HCT116 (cell line): ENCODE data around the gene HHAT.

Source experiments
- EZH2 ChIP-seq: fragments of 200-600 bp; sonication (generic); IDR thresholded peaks from 2 replicates; pipeline ENCODE4 v1.6.1; 2017; ENCODE audit warnings: antibody characterized with exemption, mixed run types
- EZH2phosphoT487 ChIP-seq: fragments of 200-600 bp; IDR thresholded peaks from 2 replicates; pipeline ENCODE4 v1.6.1; 2018; ENCODE audit warnings: antibody characterized with exemption, borderline replicate concordance
- FOSL1 ChIP-seq: IDR thresholded peaks from 2 replicates; pipeline ENCODE4 v1.6.1; 2012; ENCODE audit warnings: low read depth
- MAX ChIP-seq: IDR thresholded peaks from 2 replicates; pipeline ENCODE4 v1.6.1; 2012
- POLR2A ChIP-seq: IDR thresholded peaks from 2 replicates; pipeline ENCODE4 v1.7.0; 2011; ENCODE audit warnings: borderline replicate concordance; ENCODE audit not compliant: insufficient read depth, insufficient read length; ENCODE audit errors: extremely low read depth
- POLR2AphosphoS5 ChIP-seq: IDR thresholded peaks from 2 replicates; pipeline ENCODE4 v1.6.1; 2011; ENCODE audit warnings: mild to moderate bottlenecking, low read depth, low read length, moderate library complexity
- RAD21 ChIP-seq: IDR thresholded peaks from 2 replicates; pipeline ENCODE4 v1.6.1; 2012; ENCODE audit warnings: low read depth, mild to moderate bottlenecking
- SP1 ChIP-seq: IDR thresholded peaks from 2 replicates; pipeline ENCODE4 v1.6.1; 2012; ENCODE audit warnings: low read depth
- TF ChIP-seq, protein P1 (sequence below), 3 experiments: fragments of 200-600 bp in 1 of 3; sonication (generic) in 1 of 3; IDR thresholded peaks in 2 of 3; conservative IDR thresholded peaks in 1 of 3; 2 replicates each; pipeline ENCODE4 v1.5.1; 2012 to 2017; ENCODE audit warnings: low read depth in 2 of 3, low read length in 2 of 3, antibody characterized with exemption in 1 of 3, borderline replicate concordance in 1 of 3, control low read depth in 1 of 3, mild to moderate bottlenecking in 1 of 3, mixed read lengths in 1 of 3, mixed run types in 1 of 3, moderate library complexity in 1 of 3; ENCODE audit not compliant: insufficient read depth in 1 of 3

GRCh38 chr1:210342986-210343780, 14.5 kb downstream of the HHAT start:
- TF ChIP-seq EZH2phosphoT487, result no peak
- no peak for TF ChIP-seq SP1
- TF ChIP-seq, protein P1, sequence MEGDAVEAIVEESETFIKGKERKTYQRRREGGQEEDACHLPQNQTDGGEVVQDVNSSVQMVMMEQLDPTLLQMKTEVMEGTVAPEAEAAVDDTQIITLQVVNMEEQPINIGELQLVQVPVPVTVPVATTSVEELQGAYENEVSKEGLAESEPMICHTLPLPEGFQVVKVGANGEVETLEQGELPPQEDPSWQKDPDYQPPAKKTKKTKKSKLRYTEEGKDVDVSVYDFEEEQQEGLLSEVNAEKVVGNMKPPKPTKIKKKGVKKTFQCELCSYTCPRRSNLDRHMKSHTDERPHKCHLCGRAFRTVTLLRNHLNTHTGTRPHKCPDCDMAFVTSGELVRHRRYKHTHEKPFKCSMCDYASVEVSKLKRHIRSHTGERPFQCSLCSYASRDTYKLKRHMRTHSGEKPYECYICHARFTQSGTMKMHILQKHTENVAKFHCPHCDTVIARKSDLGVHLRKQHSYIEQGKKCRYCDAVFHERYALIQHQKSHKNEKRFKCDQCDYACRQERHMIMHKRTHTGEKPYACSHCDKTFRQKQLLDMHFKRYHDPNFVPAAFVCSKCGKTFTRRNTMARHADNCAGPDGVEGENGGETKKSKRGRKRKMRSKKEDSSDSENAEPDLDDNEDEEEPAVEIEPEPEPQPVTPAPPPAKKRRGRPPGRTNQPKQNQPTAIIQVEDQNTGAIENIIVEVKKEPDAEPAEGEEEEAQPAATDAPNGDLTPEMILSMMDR (IDR thresholded peaks at IDR 0.05 in 2 of 3, conservative IDR thresholded peaks at IDR 0.05 in 1 of 3; ENCODE audit: borderline replicate concordance in 1 of 3, insufficient read depth in 1 of 3, low read depth in 2 of 3, low read length in 2 of 3), result no peak
- no peak for TF ChIP-seq POLR2AphosphoS5
- TF ChIP-seq MAX, result no peak
- no peak for TF ChIP-seq POLR2A
- TF ChIP-seq EZH2, result no peak
- no peak for TF ChIP-seq FOSL1
- TF ChIP-seq RAD21, result no peak
